K562 (cell line): ENCODE results near the gene KMT2C. TPM values are rescaled to one million over a fixed set of nuclear protein-coding genes. Genes with fewer than 3 reads are reported as not detected.

Source experiments
- ATAC-seq: fragments of 200-7000 bp; cut with Tn5 transposase; 3 replicates; pipeline ENCODE4 v1.9.1; 2020; ENCODE audit warnings: moderate library complexity
- BruUV-seq: library from RNA; stranded (reverse); fragments of 400-500 nt; replicated peaks from 2 replicates; lab custom pipeline; 2021; lab: Mats Ljungman, UMichigan
- CTCF ChIA-PET: fragments of 300-600 bp; formaldehyde crosslinking; extraction: SDS; loops from one replicate; lab custom pipeline; 2021; ENCODE audit warnings: low intra/inter-chr PET ratio; lab: Yijun Ruan, JAX
- POLR2A ChIA-PET: fragments of 300-600, 350-650 bp; sonication (Branson Sonifier 250); formaldehyde crosslinking; extraction: SDS; loops from one replicate; lab custom pipeline; 2021; ENCODE audit warnings: antibody characterized with exemption, inconsistent platforms; lab: Yijun Ruan, JAX
- DNase-seq, 4 experiments: peaks; one replicate each; pipeline versions ENCODE4 v3.0.0 to v3.0.0-alpha.2; 2011 to 2018; ENCODE audit warnings: low spot score in 3 of 4, mixed read lengths in 3 of 4; ENCODE audit errors: extremely low read depth in 1 of 4
- FAIRE-seq: peaks from 2 replicates; lab custom pipeline; 2011; peaks lifted over from hg19 to GRCh38; lab: Jason Lieb, UNC
- H2AFZ ChIP-seq: 2 replicates; pipeline ENCODE4 v1.6.0; 2011; ENCODE audit warnings: low read depth, low read length, control low read depth, inconsistent platforms
- H3K27ac ChIP-seq: fragments of 200-600 bp; 3 replicates; pipeline ENCODE4 v1.8.0; 2011; ENCODE audit warnings: low read depth, mild to moderate bottlenecking, control low read depth, inconsistent platforms, low read length, moderate library complexity, mixed read lengths; ENCODE audit errors: extremely low read depth
- H3K27me3 ChIP-seq, 2 experiments: fragments of 300-600 bp in 1 of 2; 2 replicates in 1 of 2; 3 replicates in 1 of 2; pipeline versions ENCODE4 v1.6.0 to v1.8.0; 2011; ENCODE audit warnings: inconsistent platforms in 2 of 2, low read length in 2 of 2, mild to moderate bottlenecking in 1 of 2, mixed read lengths in 1 of 2, moderate library complexity in 1 of 2; ENCODE audit not compliant: control insufficient read depth in 2 of 2, insufficient read depth in 2 of 2
- H3K36me3 ChIP-seq: fragments of 300-600 bp; 3 replicates; pipeline ENCODE4 v1.8.0; 2011; ENCODE audit warnings: mild to moderate bottlenecking, low read length, inconsistent platforms; ENCODE audit not compliant: control insufficient read depth, insufficient read depth
- H3K4me1 ChIP-seq, 2 experiments: fragments of 200-600 bp in 1 of 2; replicated peaks in 1 of 2; 2 replicates in 1 of 2; 3 replicates in 1 of 2; pipeline versions ENCODE4 v1.5.1 to v1.8.0; 2011; ENCODE audit warnings: inconsistent platforms in 2 of 2, low read length in 2 of 2, mild to moderate bottlenecking in 1 of 2, mixed read lengths in 1 of 2, moderate library complexity in 1 of 2; ENCODE audit not compliant: control insufficient read depth in 2 of 2, insufficient read depth in 2 of 2
- H3K4me2 ChIP-seq: 2 replicates; pipeline ENCODE4 v1.6.1; 2011; ENCODE audit warnings: low read length, control low read depth, inconsistent platforms, mixed read lengths; ENCODE audit not compliant: insufficient read depth
- H3K4me3 ChIP-seq: fragments of 200-600 bp; sonication (generic), shearing (Covaris generic); 2 replicates; pipeline ENCODE4 v1.5.1; 2016; ENCODE audit warnings: control low read depth, inconsistent platforms
- H3K79me2 ChIP-seq: fragments of 200-600 bp; 3 replicates; pipeline ENCODE4 v1.8.0; 2011; ENCODE audit warnings: low read length, inconsistent platforms; ENCODE audit not compliant: control insufficient read depth, insufficient read depth
- H3K9ac ChIP-seq, 2 experiments: 2 replicates each; pipeline versions ENCODE4 v1.6.0 to v1.6.1; 2011; ENCODE audit warnings: low read depth in 2 of 2, low read length in 2 of 2, control low read depth in 1 of 2, inconsistent platforms in 1 of 2, mild to moderate bottlenecking in 1 of 2, mixed read lengths in 1 of 2; ENCODE audit not compliant: insufficient read depth in 1 of 2
- H3K9me1 ChIP-seq: one replicate; pipeline ENCODE4 v1.6.0; 2011; ENCODE audit warnings: inconsistent platforms, mild to moderate bottlenecking, low read length, moderate library complexity; ENCODE audit not compliant: control insufficient read depth, insufficient read depth
- H3K9me3 ChIP-seq: replicated peaks from 2 replicates; pipeline ENCODE4 v1.5.1; 2011; ENCODE audit warnings: low read depth, low read length, inconsistent platforms; ENCODE audit not compliant: control insufficient read depth, insufficient read depth
- H4K20me1 ChIP-seq: replicated peaks from 2 replicates; pipeline ENCODE4 v1.6.1; 2011; ENCODE audit warnings: low read length, inconsistent platforms, mixed read lengths; ENCODE audit not compliant: control insufficient read depth, insufficient read depth
- FOS ChIP-seq: IDR thresholded peaks from 3 replicates; pipeline ENCODE4 v1.6.1; 2011; ENCODE audit not compliant: insufficient read length; ENCODE audit errors: extremely low read depth
- GABPA ChIP-seq: fragments of 200-800 bp; sonication (Bioruptor generic); conservative IDR thresholded peaks from 2 replicates; pipeline ENCODE4 v1.6.1; 2016; ENCODE audit warnings: low read depth, missing genetic modification characterization, missing compliant biosample characterization
- GATAD2B ChIP-seq: fragments of 450-650 bp; IDR thresholded peaks from 2 replicates; pipeline ENCODE4 v1.6.1; 2017; ENCODE audit warnings: mild to moderate bottlenecking, borderline replicate concordance
- MAZ ChIP-seq, 2 experiments: fragments of 450-650 bp in 1 of 2; sonication (generic) in 1 of 2; formaldehyde crosslinking; IDR thresholded peaks in 1 of 2; conservative IDR thresholded peaks in 1 of 2; 2 replicates each; pipeline versions ENCODE4 v1.4.0 to v1.5.0; 2020; ENCODE audit warnings: mild to moderate bottlenecking in 1 of 2, missing genetic modification reagents in 1 of 2
- NCOR1 ChIP-seq: fragments of 450-650 bp; IDR thresholded peaks from 2 replicates; pipeline ENCODE4 v1.6.1; 2016; ENCODE audit warnings: mild to moderate bottlenecking, moderate library complexity
- NFIC ChIP-seq: fragments of 450-650 bp; IDR thresholded peaks from 2 replicates; pipeline ENCODE4 v1.6.1; 2017; ENCODE audit warnings: mild to moderate bottlenecking, inconsistent platforms
- PRDM10 ChIP-seq: fragments of 450-650 bp; IDR thresholded peaks from 2 replicates; pipeline ENCODE4 v1.6.1; 2018; ENCODE audit not compliant: partially characterized antibody
- SPI1 ChIP-seq: IDR thresholded peaks from 2 replicates; pipeline ENCODE4 v1.6.1; 2011; ENCODE audit warnings: low read depth, low read length, control low read depth, borderline replicate concordance
- TRIM28 ChIP-seq: fragments of 450-650 bp; IDR thresholded peaks from 2 replicates; pipeline ENCODE4 v1.6.1; 2017
- USF1 ChIP-seq: sonication (generic); formaldehyde crosslinking; IDR thresholded peaks from 2 replicates; pipeline ENCODE4 v1.9.0; 2022; ENCODE audit warnings: mild to moderate bottlenecking, missing genetic modification reagents
- ZNF133 ChIP-seq: fragments of 250-450 bp; sonication (Bioruptor Pico); IDR thresholded peaks from 2 replicates; pipeline ENCODE4 v1.4.0; 2020; ENCODE audit warnings: mild to moderate bottlenecking
- ZNF280A ChIP-seq: fragments of 450-650 bp; IDR thresholded peaks from 2 replicates; pipeline ENCODE4 v1.6.1; 2018; ENCODE audit warnings: mild to moderate bottlenecking, low read depth; ENCODE audit not compliant: partially characterized antibody
- WGBS: fragments of 100-300 bp; shearing (Covaris generic); methylation state at CpG from one replicate; pipeline ENCODE4 v1.1.6; 2016; ENCODE audit warnings: low coverage, mixed read lengths; ENCODE audit not compliant: insufficient coverage; ENCODE audit errors: missing lambda C conversion rate; 5-methylcytosine and 5-hydroxymethylcytosine counted together
- in situ Hi-C: fragments of 300-500 bp; cut with MboI; formaldehyde crosslinking; loops from 4 replicates; pipeline ENCODE4 v1.15.0; 2018; ENCODE audit warnings: inconsistent platforms, mixed read lengths
- intact Hi-C: fragments of 100-400 bp; cut with micrococcal nuclease; formaldehyde crosslinking; loops from 2 replicates; pipeline ENCODE4 v1.14.2; 2022
- polyA plus RNA-seq, 8 experiments: library from polyadenylated mRNA; depleted of rRNA in 4 of 8; stranded (reverse) in 5 of 8; unstranded in 3 of 8; fragments of >200 nt; fragmentation: Nextera tagmentation in 2 of 8; fragmentation: Illumina TruSeq in 1 of 8; extraction: Ambion mirVana in 2 of 8; extraction: Trizol in 1 of 8; gene quantifications; 2 replicates each; pipeline versions ENCODE4 v1.2.1 to v1.2.3, GENCODE V29; 2011 to 2014; ENCODE audit warnings: inconsistent platforms in 1 of 8, missing spikeins in 1 of 8
- total RNA-seq, 7 experiments: library from RNA; depleted of rRNA in 6 of 7; stranded (reverse); fragments of >200 nt in 6 of 7; fragmentation: Illumina TruSeq in 2 of 7; extraction: Trizol in 2 of 7; gene quantifications; 2 replicates each; pipeline versions ENCODE4 v1.2.1 to v1.2.3, GENCODE V29; 2011 to 2021; ENCODE audit warnings: low replicate concordance in 1 of 7

The KMT2C gene
- total and polyA plus RNA-seq, 9 of the 15 experiments (the other 6 are each of a cell fraction or from before 2014, with no cell fraction given), result 4.9 to 67.8 (median 27.1) TPM

GRCh38 chr7:152089183-152089582 is 346.6 kb downstream of the KMT2C start:
- H3K4me3 ChIP-seq, result no peak overlapping the region
- peaks cover 10% of the 10 kb centered on the region for H3K9me3 ChIP-seq
- no peak for ATAC-seq
- H3K4me1 ChIP-seq, result no peaks in the 10 kb centered on the region
- no peaks in the 10 kb centered on the region; the same call in 2 of the 3 replicates for H3K79me2 ChIP-seq
- no peak overlapping the region for H3K27ac ChIP-seq
- CTCF ChIA-PET, result no interaction called here
- no TSS peak for BruUV-seq
- no peak overlapping the region for H3K4me2 ChIP-seq
- FAIRE-seq, result no peak
- intact Hi-C loops, result no loop called here
- no peaks in the 10 kb centered on the region for H4K20me1 ChIP-seq
- H2AFZ ChIP-seq, result no peak overlapping the region
- in situ Hi-C loops, result no loop called here
- no peaks in the 10 kb centered on the region; the same call in 2 of the 3 replicates for H3K36me3 ChIP-seq
- WGBS, result 92% methylated on average over 7 of the region's 7 CpGs
- H3K9me1 ChIP-seq, result no peaks in the 10 kb centered on the region
- no peak for DNase-seq
- H3K27me3 ChIP-seq, result no peaks in the 10 kb centered on the region
- H3K9ac ChIP-seq, result no peak overlapping the region
- POLR2A ChIA-PET, result no interaction called here
- TF ChIP-seq SPI1 (no peak), ZNF133 (CRISPR knock-in tag) (no peak), MAZ (CRISPR knock-in tag; conservative IDR thresholded peaks at IDR 0.05 in 1 of 2, IDR thresholded peaks at IDR 0.05 in 1 of 2) (no peak), NCOR1 (no peak), GABPA (no peak), FOS (no peak), NFIC (no peak), ZNF280A (peak; percentile 94), GATAD2B (no peak), TRIM28 (peak; percentile 79), PRDM10 (no peak), USF1 (CRISPR knock-in tag) (no peak)
